GM21423 (cell line): ENCODE measurements around the gene MTG2.

Source experiments
- ATAC-seq: cut with Tn5 transposase; IDR thresholded peaks from one replicate; pipeline ENCODE4 v1.9.1; 2021; ENCODE audit warnings: mild to moderate bottlenecking, moderate library complexity; ENCODE audit not compliant: unreplicated experiment

The MTG2 gene

DNA sequence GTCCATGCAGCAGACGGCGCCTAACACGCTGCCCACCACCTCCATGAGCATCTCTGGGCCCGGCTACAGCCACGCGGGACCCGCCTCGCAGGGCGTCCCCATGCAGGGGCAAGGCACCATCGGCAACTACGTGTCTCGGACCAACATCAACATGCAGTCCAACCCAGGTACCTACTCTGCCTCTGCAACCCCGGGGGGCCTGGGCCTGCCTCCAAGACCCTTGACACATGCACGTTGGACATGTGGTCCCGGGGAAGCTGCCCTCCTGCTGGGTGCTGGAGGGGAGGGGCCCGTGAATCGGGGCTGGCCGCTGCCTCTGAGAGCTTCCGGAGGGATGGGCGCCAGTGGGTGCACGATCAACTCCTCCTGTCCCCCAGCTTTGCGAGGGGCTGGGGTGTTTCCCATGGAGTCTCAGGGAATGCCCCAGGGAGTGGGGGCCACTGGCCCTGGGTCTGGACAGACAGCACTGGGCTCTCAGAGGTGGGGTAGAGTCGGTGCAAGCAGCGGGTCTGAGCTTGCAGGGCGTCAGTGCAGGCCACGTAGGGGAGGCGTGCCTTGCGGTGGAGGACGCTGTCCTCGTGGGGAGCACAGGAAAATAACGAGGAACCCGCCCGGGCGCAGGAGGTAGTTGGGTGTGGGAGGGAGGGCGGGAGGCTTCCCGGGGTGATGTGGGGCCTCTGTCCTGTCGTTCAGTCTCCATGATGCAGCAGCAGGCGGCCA lies 19.9 kb upstream of the MTG2 start:
- no peak for ATAC-seq

DNA sequence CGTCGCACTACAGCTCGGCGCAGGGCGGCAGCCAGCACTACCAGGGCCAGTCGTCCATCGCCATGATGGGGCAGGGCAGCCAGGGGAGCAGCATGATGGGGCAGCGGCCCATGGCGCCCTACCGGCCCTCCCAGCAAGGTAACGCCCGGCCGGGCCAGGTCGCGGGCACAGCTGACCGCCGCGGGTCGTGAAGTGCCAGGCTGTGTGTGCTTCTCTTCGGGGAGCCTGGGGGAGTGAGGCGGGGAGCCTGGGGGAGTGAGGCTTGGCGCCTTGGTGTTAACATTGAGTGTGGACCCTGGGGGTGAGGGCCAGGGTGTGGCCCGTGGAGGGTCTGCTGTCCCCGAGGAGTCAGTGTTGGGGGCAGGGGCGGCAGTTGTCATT lies 19.4 kb upstream of the MTG2 start:
- ATAC-seq, result no peak

DNA sequence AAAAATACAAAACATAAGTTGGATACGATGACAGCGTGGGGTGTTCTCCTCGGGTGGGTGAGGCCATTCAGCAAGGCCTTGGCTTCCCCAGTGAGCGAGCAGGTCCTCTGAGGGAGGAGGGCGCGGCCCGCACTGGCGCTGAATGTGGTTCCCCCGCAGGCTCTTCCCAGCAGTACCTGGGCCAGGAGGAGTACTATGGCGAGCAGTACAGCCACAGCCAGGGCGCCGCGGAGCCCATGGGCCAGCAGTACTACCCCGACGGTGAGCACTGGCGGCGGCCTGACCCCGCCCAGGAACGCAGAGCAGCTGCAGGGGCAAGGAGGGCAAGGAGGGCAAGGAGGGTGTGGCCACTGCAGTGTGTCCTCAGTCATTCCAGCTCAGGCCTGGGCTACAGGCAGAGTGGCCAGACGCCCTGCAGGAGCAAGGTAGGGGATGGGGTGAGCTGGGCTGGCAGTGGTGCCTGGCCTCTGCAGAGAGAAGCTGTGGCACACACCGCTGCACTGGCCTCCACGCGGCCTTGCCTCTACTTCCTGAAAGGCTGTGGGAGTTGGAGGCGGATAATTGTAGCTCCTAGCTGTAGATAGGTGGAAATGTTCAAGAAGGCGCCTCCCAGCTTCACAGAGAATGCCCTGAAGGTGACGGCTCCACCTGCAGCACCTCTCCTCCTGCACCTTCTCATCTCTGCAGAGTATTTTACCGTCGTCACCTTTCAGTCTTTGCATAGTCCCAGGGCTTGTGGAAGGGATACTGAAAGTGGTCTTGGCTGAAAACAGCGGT lies 18.7 kb upstream of the MTG2 start:
- no peak for ATAC-seq

DNA sequence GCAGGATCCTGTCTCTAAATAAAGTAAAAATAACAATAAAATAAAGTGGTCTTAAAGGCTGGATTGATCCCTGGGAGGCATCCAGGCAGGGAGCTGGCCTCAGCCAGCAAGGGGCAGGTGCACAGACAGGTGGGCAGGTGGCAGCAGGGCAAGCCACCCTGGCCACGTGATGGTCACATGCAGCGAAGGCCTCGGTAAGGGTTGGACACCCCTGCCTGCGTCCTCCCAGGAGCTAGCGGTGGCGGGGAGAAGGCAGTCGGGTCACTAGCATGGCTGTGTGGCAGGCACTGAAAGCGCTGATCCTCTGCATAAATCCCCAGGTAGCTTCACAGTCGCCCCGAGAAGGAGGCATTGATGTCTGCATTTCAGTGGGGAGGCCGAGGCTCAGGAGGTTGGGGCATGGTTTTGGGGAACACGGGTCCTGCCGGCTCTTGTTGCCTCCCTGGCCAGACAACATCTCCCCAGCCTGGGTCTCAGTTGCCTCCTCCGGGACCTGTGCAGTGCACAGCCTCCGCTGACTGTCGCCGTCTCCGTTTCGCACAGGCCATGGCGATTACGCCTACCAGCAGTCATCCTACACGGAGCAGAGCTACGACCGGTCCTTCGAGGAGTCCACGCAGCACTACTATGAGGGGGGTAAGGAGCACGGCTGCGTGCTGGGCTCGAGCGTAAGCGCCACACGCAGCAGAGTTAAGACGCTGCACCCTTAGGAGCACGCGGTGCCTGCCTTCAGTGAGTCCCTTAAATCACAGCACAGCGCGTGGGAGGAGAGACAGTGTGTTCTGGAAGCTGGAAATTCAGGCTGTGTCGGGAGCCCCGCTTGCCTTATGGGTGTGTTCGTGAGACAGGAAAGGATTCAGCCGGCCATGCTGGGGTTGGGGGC lies 17.7 kb upstream of the MTG2 start:
- ATAC-seq, result no peak

DNA sequence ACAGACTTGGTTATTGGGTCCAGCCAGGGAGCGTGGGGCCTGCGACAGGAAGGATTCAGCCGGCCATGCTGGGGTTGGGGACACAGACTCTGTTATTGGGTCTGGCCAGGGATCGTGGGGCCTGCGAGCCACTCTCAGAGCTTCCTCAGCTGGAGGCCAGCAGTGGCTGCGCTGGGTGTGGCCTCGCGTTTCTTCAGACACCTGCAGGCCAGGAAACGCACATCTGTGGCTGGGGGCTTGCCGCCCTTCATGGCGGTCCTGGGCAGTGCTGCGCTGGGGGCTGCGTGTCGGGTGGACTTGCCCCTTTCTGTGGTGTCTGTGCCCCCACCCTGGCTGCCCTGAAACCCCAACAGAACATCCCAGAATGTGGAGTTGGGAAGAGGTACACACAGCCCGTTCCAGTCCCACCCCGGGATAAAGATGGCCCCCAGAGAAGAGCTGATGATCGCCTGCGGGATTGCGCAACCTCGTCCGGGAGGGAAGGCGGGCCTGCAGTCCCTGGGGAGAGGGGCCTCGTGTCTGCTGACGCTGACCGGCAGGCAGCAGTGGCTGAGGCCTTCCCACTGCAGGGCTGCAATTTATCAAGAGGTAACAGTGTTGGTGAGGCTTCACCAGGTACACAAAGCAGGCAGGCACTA lies 16.9 kb upstream of the MTG2 start:
- ATAC-seq, result no peak

DNA sequence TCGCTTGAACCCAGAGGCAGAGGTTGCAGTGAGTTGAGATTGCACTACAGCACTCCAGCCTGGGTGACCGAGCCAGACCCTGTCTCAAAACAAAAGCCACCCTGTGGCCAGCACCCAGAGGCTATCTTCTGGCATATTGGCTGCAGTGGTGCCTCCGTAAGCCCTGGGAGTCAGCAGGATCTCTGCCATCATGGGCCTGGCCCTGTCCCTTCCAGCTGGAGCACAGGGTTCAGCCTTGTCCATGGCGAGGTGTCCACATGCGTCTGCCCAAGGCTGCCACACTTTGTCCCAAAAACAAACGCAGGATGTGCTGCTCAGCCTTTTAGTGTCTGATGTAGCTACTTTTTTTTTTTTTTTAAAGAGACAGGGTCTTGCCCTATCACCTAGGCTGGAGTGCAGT lies 15.4 kb upstream of the MTG2 start:
- ATAC-seq, result no peak

DNA sequence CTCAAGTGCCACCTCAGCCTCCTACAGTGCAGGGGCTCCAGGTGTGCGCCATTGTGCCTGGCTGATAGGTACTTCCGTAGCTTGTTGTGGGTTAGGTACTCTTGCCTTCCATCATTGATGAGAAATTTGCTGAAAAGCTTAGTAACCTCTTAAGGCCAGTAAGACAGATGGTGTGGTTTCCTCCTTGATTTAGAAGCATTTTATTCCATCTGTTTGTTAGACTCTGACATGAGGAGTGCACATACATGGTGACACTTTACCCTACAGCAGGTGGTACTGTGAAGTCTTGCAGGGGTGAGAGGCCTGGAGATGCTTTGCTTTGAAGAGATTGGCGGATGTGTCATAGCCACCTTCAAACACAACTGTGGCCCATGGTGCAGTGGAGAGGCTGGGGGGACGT lies 14.8 kb upstream of the MTG2 start:
- no peak for ATAC-seq

DNA sequence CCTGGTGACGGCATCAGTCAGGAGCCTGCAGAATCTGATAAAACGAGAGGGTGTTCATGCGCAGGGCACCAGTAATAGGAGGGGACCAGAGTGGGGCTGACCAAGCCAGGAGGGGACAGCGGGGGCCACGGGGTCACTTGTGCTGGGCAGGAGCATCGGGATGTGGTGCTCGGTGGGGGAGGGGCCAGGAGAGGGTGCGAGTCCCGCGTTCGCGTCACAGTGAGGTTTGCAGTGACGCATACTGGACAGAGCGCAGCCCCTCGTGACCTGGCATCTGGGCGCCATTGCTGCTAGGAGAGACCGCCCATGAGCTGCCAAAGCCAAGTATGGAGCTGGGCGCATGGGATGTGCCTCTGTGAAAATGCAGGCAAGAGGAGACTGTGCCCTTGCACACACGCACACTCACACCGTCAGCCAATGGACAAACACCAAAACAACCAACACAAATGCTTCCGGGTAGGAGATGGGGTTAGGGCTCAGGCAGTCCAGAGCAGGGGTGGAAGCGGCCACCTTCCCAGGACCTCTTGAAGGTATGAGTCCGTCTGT lies 13.9 kb upstream of the MTG2 start:
- no peak for ATAC-seq

DNA sequence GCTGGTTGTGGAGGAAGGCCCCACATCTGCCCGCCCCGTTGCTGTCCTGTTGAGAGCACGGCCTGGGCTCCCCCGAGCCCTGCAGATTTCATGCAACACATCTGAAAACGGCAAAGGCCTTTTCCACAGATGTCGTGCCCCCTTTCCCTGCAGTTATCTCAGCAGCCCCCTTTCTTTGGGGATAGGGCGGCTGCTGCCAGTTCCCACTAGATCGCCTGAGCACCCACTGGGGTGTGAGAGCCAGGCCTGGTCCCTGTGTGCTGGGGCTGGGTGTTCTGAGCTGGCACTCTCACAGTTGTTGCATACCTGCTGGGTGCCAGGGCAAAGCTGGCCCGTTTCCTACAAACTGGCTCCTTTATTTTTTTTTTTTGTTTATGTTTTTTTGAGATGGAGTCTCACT lies 12.3 kb upstream of the MTG2 start:
- ATAC-seq, result no peak

DNA sequence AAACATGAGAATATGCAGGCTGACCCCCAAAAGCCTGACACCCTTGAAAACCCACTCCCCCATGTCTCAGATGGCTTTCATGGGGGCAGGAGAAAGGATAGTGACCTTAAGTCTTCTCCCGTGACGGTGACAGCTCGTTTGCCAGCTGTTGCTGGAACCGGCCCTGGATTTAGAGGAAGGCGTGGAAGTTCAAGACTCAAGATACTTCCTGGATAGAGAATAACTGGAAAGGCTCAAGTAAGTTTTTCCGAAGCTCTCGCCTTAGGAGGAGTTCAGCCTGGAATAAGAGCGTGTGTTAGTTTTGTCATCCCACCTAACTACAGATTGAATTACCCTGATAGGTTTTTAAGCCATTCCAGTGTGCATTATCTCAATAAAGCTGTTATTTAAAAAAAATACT lies 11.6 kb upstream of the MTG2 start:
- ATAC-seq, result no peak

DNA sequence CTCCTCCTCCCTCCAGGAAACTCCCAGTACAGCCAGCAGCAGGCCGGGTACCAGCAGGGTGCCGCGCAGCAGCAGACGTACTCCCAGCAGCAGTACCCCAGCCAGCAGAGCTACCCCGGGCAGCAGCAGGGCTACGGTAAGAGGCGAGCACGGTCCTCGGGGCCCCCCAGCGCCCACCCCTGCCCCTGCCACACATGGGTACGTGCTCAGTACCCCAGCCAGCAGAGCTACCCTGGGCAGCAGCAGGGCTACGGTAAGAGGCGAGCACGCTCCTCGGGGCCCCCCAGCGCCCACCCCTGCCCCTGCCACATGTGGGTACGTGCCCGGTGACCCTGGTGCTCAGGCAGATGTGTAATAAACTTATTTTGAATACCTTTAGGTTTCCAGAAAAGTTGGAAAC lies 10.2 kb upstream of the MTG2 start:
- ATAC-seq, result no peak

DNA sequence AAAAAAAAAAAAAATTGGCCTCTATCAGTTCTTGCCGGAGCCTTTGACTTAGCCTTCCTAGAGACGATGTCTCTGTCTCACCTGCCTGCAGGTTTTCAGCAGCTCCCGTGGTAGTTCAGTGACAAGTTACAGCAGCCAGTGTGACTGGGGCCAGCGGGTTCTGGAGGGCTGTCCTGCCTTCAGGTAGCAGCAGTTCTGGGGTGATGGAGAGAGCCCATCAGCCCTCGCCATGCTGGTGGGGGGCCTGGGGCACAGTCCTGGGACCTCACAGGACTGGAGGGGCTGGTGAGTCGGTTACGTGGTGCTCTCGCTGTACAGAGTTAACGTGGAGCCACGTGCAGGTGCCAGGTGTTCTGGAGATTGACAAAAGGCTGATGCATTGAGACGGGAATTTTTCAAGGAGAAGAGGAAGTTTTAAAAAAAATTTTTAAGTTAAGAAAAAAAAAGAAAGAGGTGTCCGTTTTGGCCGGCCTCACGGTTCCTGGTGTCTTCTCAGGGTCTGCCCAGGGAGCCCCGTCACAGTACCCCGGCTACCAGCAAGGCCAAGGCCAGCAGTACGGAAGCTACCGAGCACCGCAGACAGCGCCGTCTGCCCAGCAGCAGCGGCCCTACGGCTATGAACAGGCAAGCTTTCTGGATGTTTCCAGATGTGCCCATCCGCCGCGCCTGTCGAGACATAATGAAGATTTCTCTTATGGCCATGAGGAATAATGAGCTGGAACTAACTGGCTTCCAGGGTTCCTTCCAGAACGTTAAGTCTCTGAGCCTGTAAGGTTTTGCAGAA lies 8.6 kb upstream of the MTG2 start:
- no peak for ATAC-seq

DNA sequence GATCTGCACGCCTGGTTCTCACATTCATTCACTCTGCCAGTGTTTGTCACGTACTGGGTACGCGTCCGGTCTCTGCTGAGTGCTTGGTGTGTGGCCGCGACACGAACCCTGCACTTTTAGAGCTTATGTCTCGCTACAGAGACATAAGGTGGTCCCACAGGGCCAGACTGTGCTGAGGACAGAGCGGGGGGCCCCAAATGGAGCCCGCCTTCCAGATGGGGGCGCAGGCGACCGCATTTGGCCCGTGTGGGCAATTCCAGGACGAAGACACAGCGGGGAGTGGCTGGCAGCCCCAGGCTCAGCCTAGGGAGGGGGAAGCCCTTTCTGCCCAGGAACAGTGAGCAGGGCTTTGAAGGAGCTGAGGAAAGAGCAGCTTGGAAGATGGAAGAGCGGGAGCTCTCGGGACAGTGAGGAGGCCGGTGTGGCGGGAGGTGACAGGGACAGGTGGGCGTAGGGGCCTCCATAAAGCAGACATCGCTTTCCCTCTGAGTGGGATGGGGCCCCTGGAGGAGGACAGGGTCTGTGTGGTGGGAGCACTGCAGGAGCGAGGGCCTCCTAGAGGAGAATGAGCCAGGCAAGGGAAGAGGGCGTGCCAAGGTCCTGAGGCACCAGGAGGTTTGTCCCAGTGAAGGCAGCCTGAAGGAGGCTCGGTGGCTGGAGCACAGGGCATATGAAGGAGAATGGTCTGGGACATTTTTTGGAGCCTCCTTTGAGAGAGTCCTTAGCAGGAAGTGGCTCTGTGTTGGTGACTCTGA lies 7.8 kb upstream of the MTG2 start:
- no peak for ATAC-seq

DNA sequence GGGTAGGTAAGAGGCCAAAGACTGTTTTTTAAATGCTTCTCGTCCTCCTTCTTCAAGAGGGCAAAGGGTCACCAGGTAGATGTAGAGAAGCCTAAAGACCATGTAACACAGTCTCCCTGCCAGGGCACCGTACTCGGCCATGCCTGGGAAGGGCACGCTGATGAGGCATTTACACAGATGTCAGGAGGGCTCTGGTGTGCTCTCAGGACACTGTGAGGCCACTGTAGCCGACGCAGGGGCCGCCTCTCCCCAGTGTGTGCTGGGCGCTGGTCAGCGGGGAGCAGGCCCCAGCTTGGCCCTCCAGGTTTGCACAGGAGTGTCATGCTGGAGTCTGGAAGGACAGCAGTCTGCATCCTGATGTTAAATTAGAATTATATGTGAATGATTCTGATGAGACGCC lies 7.1 kb upstream of the MTG2 start:
- no peak for ATAC-seq

DNA sequence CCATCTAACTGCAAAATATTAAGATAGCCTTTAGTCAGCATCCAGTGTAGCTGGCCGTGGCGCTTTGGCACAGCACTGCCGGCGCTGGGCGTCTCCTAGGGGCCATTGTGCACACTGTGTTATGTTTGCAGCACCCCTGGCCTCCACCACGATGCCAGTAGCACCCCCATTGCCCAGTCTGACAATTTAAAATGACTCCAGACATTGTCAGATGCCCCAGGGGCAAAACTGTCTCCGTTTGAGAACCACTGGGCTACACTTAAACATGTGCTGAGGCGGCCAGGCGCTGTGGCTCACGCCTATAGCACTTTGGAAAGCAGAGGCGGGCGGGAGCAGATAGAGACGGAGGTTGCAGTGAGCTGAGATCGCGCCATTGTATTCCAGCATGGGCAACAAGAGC lies 6.0 kb upstream of the MTG2 start:
- ATAC-seq, result no peak

DNA sequence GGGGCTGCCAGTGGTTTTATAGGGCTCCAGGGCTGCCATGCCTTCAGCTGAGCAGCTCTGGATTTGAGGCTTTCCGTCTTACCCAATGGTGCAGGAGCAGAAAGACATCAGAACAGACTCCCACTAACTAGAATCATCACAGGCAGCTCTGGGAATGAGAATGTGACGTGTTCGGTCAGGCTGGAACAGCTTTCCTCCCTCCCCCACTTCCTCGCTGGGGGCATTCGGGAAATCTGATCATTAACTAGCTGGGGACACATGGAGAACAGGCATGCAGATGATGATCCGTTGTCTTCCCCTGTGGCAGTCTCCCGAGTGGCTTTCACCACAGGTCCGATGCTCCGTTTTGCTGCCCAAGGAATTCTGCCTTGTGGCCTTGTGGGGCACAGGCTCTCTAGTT lies 5.5 kb upstream of the MTG2 start:
- ATAC-seq, result no peak

DNA sequence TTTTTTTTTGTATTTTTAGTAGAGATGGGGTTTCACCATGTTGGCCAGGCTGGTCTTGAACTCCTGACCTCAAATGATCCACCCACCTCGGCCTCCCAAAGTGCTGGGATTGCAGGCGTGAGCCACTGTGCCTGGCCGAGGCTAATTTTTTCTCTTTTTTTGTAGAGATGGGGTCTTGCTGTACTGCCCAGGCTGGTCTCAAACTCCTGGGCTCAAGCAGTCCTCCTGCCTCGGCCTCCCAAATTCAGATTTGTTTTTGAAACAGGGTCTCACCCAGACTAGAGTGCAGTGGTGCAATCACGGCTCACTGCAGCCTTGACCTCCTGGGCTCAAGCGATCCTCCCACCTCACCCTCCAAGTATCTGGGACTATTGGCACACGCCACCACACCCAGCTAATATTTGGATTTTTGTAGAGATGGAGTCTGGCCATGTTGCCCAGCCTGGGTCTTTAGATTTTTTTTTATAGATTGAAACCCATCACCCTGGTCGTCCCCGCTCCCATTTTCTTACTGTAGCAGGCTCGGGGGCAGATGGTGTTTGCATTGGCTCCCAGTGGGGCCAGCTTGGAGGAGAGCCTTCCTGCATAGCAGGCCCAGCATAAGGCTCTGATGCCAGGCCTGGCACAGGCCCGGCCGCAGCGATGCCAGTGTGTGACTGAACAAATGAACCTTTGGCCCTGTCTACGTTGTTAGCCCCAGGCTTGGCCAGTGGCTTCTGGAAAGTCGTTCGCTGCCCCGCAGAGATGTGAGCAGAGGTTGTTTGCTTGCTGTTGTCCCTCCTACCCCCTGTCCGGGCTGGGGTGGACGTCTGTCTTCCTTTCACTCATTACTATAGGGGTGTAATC lies 4.3 kb upstream of the MTG2 start:
- no peak for ATAC-seq

DNA sequence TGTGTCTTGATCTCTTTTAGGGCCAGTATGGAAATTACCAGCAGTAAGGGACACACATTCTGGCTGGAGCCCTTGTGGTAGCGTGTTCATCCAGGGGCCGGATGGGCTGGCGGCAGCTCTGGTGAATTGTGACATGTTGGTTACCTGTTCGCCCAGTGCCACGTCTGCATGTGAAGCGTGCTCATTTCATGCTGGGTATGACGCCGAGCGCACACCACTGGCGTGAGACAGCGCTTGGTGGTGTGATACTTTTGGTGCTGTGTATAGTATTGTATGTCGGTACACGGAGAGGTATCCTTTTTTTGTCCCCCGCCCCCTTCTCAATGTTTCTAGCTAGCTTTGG lies 3.7 kb upstream of the MTG2 start:
- no peak for ATAC-seq

DNA sequence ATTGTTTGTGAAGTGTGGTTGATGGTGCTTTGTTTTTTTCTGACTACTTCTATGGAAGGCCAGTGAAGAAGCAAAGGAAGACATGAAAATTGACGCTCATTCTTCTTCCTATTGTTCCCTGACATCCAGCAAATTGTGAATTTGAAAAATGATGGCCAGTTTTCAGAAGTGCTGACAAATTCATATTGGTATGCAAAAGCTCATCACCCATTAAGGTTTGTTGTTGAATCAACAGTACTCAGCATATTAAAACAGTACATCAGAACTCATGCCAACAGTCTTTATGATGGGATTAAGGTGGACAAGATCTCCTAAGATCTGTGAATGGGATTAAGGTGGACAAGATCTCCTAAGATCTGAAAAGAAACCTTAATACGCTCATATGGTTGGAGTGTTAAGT lies 1.0 kb upstream of the MTG2 start:
- no peak for ATAC-seq
